ENCODE data around the gene FAM169A.

GRCh38 chr5:74850030-74850429 lies 16.2 kb downstream of the FAM169A start:
- TF ChIP-seq MAZ (IDR thresholded peaks at IDR 0.05; ENCODE audit: borderline replicate concordance, low read depth, low read length) (no peak), FOSL2 (IDR thresholded peaks at IDR 0.05) (no peak), FOSL2 (CRISPR knock-in tag; IDR thresholded peaks at IDR 0.05) (no peak), HMGXB4 (CRISPR knock-in tag; IDR thresholded peaks at IDR 0.05; ENCODE audit: borderline replicate concordance) (no peak), REST (IDR thresholded peaks at IDR 0.05) (no peak), EHMT2 (IDR thresholded peaks at IDR 0.05; ENCODE audit: low read depth) (no peak), MAFK (IDR thresholded peaks at IDR 0.05; ENCODE audit: partially characterized antibody) (no peak), KDM1A (IDR thresholded peaks at IDR 0.05; ENCODE audit: low read depth) (no peak), SMC3 (IDR thresholded peaks at IDR 0.05) (no peak)
- TF ChIP-seq, protein P1, sequence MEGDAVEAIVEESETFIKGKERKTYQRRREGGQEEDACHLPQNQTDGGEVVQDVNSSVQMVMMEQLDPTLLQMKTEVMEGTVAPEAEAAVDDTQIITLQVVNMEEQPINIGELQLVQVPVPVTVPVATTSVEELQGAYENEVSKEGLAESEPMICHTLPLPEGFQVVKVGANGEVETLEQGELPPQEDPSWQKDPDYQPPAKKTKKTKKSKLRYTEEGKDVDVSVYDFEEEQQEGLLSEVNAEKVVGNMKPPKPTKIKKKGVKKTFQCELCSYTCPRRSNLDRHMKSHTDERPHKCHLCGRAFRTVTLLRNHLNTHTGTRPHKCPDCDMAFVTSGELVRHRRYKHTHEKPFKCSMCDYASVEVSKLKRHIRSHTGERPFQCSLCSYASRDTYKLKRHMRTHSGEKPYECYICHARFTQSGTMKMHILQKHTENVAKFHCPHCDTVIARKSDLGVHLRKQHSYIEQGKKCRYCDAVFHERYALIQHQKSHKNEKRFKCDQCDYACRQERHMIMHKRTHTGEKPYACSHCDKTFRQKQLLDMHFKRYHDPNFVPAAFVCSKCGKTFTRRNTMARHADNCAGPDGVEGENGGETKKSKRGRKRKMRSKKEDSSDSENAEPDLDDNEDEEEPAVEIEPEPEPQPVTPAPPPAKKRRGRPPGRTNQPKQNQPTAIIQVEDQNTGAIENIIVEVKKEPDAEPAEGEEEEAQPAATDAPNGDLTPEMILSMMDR (IDR thresholded peaks at IDR 0.05), result no peak

Data from A549 (cell line).